Suprapubic skin (tissue), 3 donors: ENCODE measurements around the gene ASB3.

Experiments used
- EP300 ChIP-seq: sonication (generic); formaldehyde crosslinking; IDR thresholded peaks from one replicate; pipeline ENCODE4 v1.6.1; 2017; ENCODE audit warnings: antibody characterized with exemption
- POLR2A ChIP-seq, 2 donors: fragments of 450-650 bp; IDR thresholded peaks; one replicate each; pipeline ENCODE4 v1.6.1; 2017; ENCODE audit warnings: antibody characterized with exemption in 2 of 2, mild to moderate bottlenecking in 2 of 2, moderate library complexity in 2 of 2
- TF ChIP-seq, protein P1 (sequence below), 2 donors: fragments of 200-600 bp in 1 of 2; fragments of 450-650 bp in 1 of 2; sonication (generic) in 1 of 2; IDR thresholded peaks; one replicate each; pipeline ENCODE4 v1.5.1; 2016 to 2019; ENCODE audit warnings: antibody characterized with exemption in 2 of 2, mild to moderate bottlenecking in 1 of 2, moderate library complexity in 1 of 2

DNA sequence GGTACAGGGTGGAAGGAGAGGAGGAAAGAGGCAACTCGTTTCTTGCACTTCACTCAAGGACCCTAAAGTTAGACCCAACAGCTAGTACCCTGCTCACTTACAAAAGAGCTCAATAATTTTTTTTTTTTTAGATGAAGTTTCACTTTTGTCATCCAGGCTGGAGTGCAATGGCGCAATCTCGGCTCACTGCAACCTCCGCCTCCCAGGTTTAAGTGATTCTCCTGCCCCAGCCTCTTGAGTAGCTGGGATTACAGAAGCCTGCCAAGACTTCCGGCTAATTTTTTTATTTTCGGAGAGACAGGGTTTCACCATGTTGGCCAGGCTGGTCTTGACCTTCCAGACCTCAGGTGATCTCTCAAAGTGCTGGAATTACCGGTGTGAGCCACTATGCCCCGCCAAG, 4.1 kb downstream of the ASB3 start:
- TF ChIP-seq, protein P1, sequence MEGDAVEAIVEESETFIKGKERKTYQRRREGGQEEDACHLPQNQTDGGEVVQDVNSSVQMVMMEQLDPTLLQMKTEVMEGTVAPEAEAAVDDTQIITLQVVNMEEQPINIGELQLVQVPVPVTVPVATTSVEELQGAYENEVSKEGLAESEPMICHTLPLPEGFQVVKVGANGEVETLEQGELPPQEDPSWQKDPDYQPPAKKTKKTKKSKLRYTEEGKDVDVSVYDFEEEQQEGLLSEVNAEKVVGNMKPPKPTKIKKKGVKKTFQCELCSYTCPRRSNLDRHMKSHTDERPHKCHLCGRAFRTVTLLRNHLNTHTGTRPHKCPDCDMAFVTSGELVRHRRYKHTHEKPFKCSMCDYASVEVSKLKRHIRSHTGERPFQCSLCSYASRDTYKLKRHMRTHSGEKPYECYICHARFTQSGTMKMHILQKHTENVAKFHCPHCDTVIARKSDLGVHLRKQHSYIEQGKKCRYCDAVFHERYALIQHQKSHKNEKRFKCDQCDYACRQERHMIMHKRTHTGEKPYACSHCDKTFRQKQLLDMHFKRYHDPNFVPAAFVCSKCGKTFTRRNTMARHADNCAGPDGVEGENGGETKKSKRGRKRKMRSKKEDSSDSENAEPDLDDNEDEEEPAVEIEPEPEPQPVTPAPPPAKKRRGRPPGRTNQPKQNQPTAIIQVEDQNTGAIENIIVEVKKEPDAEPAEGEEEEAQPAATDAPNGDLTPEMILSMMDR (IDR thresholded peaks at IDR 0.05) = no peak
- TF ChIP-seq POLR2A (IDR thresholded peaks at IDR 0.05) (no peak), EP300 (no peak)
